Measurements from ENCODE around the gene SVEP1.

The SVEP1 gene

GRCh38 chr9:110545705-110546104 is 33.8 kb downstream of the SVEP1 start:
- TF ChIP-seq CTCF (IDR thresholded peaks at IDR 0.05): no peak
- peaks cover 12% of the 10 kb centered on the region for H3K27me3 ChIP-seq
- no peak overlapping the region for H3K27ac ChIP-seq
- H3K36me3 ChIP-seq: no peaks in the 10 kb centered on the region
- no peaks in the 10 kb centered on the region for H3K4me1 ChIP-seq (ENCODE audit: control insufficient read depth in 1 of 2, insufficient read depth in 1 of 2, low read depth in 1 of 2, low read length in 1 of 2)
- H3K4me3 ChIP-seq (ENCODE audit: low read depth in 1 of 2, low read length in 1 of 2): no peak overlapping the region
- no peaks in the 10 kb centered on the region for H3K9me3 ChIP-seq

- peaks cover 3% of the 10 kb centered on the region for H3K27me3 ChIP-seq
- no peak overlapping the region for H3K4me3 ChIP-seq (ENCODE audit: low read depth in 1 of 2, low read length in 1 of 2)
- no peak overlapping the region for H3K27ac ChIP-seq
- H3K9me3 ChIP-seq: no peaks in the 10 kb centered on the region
- no peak for TF ChIP-seq CTCF (IDR thresholded peaks at IDR 0.05)
- no peaks in the 10 kb centered on the region for H3K4me1 ChIP-seq (ENCODE audit: control insufficient read depth in 1 of 2, insufficient read depth in 1 of 2, low read depth in 1 of 2, low read length in 1 of 2)
- H3K36me3 ChIP-seq: no peaks in the 10 kb centered on the region
These were observed 35.9 kb downstream of the SVEP1 start for GRCh38 chr9:110543631-110544051.

GRCh38 chr9:110541950-110542349 is 37.6 kb downstream of the SVEP1 start:
- H3K27me3 ChIP-seq: peaks cover 1% of the 10 kb centered on the region
- H3K4me1 ChIP-seq (ENCODE audit: control insufficient read depth in 1 of 2, insufficient read depth in 1 of 2, low read depth in 1 of 2, low read length in 1 of 2): no peaks in the 10 kb centered on the region
- H3K27ac ChIP-seq: no peak overlapping the region
- no peak for TF ChIP-seq CTCF (IDR thresholded peaks at IDR 0.05)
- H3K9me3 ChIP-seq: no peaks in the 10 kb centered on the region
- H3K36me3 ChIP-seq: no peaks in the 10 kb centered on the region
- H3K4me3 ChIP-seq (ENCODE audit: low read depth in 1 of 2, low read length in 1 of 2): no peak overlapping the region

GRCh38 chr9:110538647-110539041 is 40.9 kb downstream of the SVEP1 start:
- no peak for TF ChIP-seq CTCF (IDR thresholded peaks at IDR 0.05)
- H3K27ac ChIP-seq: no peak overlapping the region
- no peaks in the 10 kb centered on the region for H3K36me3 ChIP-seq
- peaks cover 5% of the 10 kb centered on the region for H3K27me3 ChIP-seq
- no peaks in the 10 kb centered on the region for H3K4me1 ChIP-seq (ENCODE audit: control insufficient read depth in 1 of 2, insufficient read depth in 1 of 2, low read depth in 1 of 2, low read length in 1 of 2)
- H3K9me3 ChIP-seq: no peaks in the 10 kb centered on the region
- no peak overlapping the region for H3K4me3 ChIP-seq (ENCODE audit: low read depth in 1 of 2, low read length in 1 of 2)

- no peaks in the 10 kb centered on the region for H3K9me3 ChIP-seq
- H3K4me3 ChIP-seq (ENCODE audit: low read depth in 1 of 2, low read length in 1 of 2): no peak overlapping the region
- H3K27ac ChIP-seq: no peak overlapping the region
These were observed 41.5 kb downstream of the SVEP1 start for GRCh38 chr9:110537841-110538646.

More at GRCh38 chr9:110537841-110538646, 41.5 kb downstream of the SVEP1 start:
- Histone ChIP-seq H3K4me1 (ENCODE audit: control insufficient read depth in 1 of 2, insufficient read depth in 1 of 2, low read depth in 1 of 2, low read length in 1 of 2) (no peaks in the 10 kb centered on the region), H3K36me3 (no peaks in the 10 kb centered on the region), H3K27me3 (peaks cover 5% of the 10 kb centered on the region)
- no peak for TF ChIP-seq CTCF (IDR thresholded peaks at IDR 0.05)

Data from neutrophil (primary cell).